HG03565 (cell line): Measurements from ENCODE around the gene SYNE2.
"Not testable (repeated sequence)": the region's sequence is repeated elsewhere in the genome, so short reads cannot be mapped to it uniquely, and the experiment has no call there.

Experiments
- ATAC-seq: cut with Tn5 transposase; IDR thresholded peaks from one replicate; pipeline ENCODE4 v1.9.1; 2021; ENCODE audit warnings: mild to moderate bottlenecking, moderate library complexity; ENCODE audit not compliant: unreplicated experiment

The SYNE2 gene

DNA sequence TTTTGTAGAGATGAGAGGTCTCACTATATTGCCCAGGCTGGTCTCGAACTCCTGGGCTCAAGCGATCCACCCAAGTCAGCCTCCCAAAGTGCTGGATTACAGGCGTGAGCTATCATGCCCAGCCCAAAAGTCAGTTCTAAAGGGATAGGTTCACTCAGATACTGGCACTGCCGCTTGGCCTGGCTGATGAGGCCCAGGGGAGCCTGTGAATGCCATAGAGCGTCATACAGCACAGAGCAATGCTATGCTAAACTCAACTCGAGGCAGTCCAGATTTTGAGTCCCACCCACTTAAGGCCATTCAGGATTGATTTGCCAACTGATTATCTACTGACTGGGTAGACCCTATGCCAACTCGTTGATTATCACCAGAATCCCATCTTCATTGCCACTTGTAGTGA, 262.0 kb downstream of the SYNE2 start:
- ATAC-seq = no peak

DNA sequence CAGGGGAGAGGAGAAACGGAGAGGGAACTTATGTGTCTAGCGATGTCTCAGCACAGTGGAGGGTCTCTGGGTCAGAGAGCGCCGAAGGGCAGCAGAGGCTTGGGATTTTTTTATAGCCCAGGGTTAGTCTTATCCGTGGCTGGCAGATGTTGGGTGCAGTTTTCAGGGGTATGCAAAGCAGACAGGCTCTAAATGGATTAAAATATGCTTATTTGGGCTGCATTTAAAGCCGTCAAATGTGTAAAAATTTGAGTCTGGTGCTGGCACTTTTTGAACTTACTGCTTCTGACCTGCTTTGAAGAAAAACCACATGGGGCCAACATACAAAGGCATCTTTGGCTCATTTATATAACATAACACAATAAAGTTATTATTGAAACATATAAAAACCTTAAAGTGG, 262.6 kb downstream of the SYNE2 start:
- no peak for ATAC-seq

GRCh38 chr14:64117671-64118402, 265.0 kb downstream of the SYNE2 start:
- no peak for ATAC-seq

DNA sequence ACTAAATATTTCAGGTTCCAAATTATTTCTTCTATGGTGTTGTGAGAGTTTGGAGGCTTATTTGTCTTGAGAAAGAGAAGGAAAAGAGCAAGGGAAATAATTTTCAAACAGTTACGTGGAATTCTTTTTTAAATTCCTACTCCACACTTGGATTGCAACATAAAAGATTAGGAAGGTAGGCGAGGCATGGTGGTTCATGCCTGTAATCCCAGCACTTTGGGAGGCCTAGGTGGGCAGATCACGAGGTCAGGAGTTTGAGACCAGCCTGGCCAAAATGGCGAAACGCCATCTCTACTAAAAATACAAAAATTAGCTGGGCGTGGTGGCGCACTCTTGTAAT, 265.6 kb downstream of the SYNE2 start:
- ATAC-seq = not testable (repeated sequence)

DNA sequence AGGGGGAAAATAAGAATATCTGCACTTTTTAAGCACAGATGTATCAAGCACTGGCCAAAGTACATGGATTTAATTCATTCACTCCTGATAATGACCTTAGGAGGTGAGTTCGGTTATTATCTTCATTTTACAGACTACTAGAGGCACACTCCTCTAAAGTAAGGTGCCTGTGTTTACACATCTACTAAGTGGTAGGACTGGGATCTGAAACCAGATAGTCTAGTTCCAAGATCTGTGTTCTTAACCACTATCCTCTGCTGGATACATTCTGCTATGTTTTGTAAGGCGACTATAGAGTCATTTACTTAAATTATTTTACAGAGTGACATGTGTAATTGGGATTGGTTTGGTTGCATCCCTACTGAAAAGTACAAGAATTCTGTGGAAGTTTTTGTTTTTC, 266.1 kb downstream of the SYNE2 start:
- ATAC-seq = no peak

DNA sequence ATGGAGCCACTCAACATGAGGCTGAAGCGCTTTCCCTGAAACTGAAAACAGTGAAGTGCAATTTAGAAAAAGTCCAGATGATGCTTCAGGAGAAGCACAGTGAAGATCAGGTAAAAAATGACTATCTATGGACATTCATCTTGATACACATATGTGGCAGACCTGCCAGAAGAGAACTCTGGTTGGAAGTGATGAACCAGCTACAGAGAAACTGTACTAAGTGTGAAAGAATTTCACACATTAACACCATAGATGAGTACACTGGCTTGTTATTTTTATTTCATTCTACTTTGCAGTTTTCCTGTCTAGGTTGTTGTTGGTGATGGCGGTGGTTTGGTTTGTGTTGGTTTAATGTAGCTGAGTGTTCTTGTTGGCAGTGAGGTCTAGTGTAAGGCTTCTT, 266.7 kb downstream of the SYNE2 start:
- ATAC-seq = no peak

DNA sequence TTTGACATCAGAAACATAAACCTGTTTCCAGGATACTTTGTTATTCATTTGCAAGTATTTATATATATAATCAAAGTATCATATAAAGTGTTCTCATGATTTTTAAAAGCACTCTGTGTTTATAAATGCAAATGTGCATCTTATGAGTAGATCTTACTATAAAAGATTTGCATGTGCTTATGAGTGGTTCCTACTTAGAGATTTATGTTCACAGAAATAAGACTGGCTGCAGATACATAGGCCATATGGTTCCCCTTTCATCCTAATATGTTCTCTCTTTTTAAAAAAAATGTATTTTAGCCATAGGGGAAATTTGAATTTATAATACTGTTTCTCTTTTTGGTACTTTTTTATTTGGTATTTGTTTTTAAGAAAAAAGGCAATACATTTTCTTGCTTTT, 267.2 kb downstream of the SYNE2 start:
- no peak for ATAC-seq

DNA sequence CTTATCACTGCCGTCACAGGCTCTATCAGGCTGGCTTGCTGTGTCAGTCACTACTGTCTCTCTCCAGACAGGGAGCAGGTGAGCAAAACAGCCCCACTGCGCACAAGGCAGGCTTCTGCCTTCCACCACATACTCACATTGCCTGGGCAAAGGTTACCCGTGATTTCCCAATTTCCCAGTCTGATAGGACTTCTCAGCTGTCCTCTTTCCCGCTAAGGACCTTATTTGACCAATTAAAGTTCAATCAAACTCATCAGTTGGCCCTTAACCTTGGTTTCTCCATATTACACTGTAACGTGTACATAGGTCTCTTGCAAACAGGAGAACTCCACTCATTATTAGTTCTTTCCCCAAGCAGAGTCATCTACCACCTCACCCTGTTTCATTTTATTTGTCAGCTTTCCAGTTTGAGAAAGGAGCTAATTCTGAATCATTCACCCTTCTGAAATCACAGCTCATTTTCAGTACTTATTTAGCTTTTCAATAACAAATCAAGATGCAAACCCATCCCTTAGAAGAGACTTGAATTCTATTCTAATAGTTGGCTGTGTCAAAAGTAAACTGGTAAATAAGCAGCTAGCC, 270.5 kb downstream of the SYNE2 start:
- ATAC-seq = no peak

- no peak for ATAC-seq
These were observed 272.5 kb downstream of the SYNE2 start for GRCh38 chr14:64125270-64125669.

GRCh38 chr14:64126548-64126947, 273.7 kb downstream of the SYNE2 start:
- ATAC-seq = no peak

DNA sequence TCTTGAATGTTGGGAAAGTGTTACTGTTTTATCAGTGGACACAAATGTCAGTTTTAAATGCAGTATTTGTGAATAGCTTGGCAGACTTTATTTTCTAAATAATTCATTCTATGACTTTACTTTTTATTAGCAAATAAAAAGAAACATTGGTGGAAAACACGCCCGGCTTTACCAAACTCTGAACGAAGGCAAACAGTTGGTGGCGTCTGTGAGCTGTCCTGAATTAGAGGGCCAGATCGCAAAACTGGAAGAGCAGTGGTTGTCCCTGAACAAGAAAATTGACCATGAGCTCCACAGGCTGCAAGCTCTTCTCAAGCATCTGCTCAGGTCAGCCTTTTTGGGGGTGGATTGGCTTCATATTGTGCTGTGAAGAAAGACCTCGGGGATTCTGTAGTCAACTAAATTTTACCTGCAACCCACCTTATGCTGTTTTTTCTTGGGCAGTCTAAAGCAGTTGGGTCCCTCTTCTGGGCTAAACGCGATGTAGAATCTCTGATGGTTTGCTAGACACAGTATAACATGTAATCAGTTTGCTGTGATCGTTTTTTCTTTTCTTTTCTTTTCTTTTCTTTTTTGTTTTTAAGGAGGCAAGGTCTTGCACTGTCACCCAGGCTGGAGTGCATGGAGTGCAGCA, 285.0 kb downstream of the SYNE2 start:
- no peak for ATAC-seq

GRCh38 chr14:64147126-64147790, 294.5 kb downstream of the SYNE2 start:
- no peak for ATAC-seq

- no peak for ATAC-seq
These were observed 297.1 kb downstream of the SYNE2 start for GRCh38 chr14:64149921-64150320.

- no peak for ATAC-seq
These were observed 305.8 kb downstream of the SYNE2 start for GRCh38 chr14:64158608-64159007.

GRCh38 chr14:64159588-64159987, 306.8 kb downstream of the SYNE2 start:
- ATAC-seq = no peak

GRCh38 chr14:64170181-64170580, 317.4 kb downstream of the SYNE2 start:
- no peak for ATAC-seq

DNA sequence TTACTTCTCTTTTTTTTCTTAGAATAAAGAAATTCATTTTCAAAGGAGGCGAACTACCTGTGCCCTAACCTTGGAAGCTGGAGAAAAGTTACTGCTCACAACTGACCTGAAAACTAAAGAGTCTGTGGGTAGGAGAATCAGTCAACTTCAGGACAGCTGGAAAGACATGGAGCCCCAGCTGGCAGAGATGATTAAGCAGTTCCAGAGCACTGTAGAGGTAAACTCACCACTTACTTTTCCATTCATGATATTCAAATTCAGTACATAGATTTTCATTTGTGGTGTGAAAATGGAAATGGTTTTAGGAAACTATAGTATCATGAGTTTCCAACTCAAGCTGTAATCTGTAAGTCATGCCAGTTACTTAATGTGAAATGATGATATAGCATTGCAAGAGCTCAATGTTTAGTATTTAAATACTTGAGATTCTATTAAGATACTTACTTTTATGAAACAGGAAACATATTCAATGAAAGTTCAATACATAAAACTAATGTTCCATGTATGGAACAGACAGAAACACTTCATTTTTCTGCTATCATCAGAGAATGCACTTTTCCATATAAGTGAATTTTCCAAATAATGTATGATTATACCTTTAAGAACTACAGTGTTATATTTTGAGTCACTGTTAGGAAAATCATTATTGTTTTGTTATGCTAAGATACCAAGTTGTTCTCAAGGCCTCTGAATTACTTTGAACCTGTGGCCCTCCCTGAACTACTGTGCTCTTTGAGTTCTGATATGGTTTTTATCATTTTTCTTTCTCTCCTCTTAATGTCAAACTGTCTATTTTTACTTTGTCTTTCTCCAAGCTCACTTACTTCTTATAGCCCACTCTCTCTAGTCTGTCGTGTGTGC, 322.3 kb downstream of the SYNE2 start:
- no peak for ATAC-seq

DNA sequence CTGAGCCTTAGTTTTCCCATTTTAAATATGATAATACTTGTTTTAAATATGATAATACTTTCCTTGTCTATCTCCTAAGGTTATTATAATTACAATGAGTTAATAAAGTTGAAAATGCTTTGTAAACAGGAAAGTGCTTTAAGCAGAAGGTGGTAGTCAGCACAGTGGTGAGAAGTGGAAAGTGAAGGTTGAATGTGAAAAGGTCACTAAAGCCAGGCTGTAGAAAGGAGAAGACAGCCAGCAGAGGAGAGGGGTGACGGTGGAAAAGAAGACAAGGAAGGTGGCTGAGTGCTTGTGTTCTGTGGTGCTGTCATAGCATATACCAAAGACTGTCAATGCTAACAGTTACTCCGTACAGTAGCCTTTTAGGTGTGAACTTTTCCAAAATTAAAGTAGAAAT, 323.5 kb downstream of the SYNE2 start:
- no peak for ATAC-seq

GRCh38 chr14:64178814-64179213, 326.0 kb downstream of the SYNE2 start:
- no peak for ATAC-seq

- not testable (repeated sequence) for ATAC-seq
These were observed 330.1 kb downstream of the SYNE2 start for GRCh38 chr14:64182908-64183307.

DNA sequence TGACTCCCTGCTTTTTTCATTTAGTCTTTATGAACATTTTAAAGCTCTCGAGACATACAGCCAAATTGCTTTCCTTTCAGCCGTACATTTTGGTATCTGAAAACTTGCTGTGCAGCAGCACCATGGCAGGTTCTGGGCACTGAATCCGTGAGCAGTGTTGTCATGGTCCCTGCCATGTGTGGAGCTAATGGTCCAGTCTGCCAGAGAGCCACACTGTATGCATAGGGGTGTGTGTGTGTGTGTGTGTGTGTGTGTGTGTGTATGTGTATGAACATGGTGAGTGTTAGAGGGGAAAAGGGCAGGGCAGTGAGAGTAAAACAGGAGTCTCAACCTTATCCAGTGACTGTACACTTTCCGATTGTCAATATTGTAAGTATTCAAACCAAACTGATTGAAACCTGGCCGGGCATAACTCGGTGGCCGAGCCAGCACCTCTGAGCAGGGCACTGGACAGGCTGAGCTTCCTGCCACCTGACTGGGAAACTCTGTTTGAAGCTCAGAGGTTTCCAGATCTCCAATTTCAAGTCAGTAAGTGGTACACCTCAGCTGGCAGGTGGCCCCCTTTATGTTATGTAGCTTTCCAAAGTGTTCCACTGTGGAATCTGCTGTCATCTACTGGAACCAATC, 331.4 kb downstream of the SYNE2 start:
- no peak for ATAC-seq
